ENCODE measurements around the gene SUCLG2. TPM values are rescaled to one million over a fixed set of nuclear protein-coding genes. Genes with fewer than 3 reads are reported as not detected.

SUCLG2 gene
- total and polyA plus RNA-seq, 2 of the 4 experiments (the other 2 are of a cell fraction), result 26.8 to 34.6 TPM

- intact Hi-C loops (cut with micrococcal nuclease), result loop anchor here (10.0 kb wide), 1 partner anchor 628 kb away; no protein-coding TSS in a partner anchor
- no peak overlapping the region for H3K4me3 ChIP-seq (ENCODE audit: insufficient read depth, low read depth, low read length)
- H3K9me3 ChIP-seq (ENCODE audit: control insufficient read depth, insufficient read depth, low read length), result no peaks in the 10 kb centered on the region
- no peak overlapping the region for H2AFZ ChIP-seq (replicated peaks; ENCODE audit: low read length, poor library complexity)
- no peak overlapping the region for H3K18ac ChIP-seq (ENCODE audit: low read depth, low read length)
- H3K4me2 ChIP-seq (ENCODE audit: low read depth, low read length), result no peak overlapping the region
- H3K79me1 ChIP-seq (ENCODE audit: low read depth in 1 of 2, low read length in 2 of 2), result no peaks in the 10 kb centered on the region; a peak in 1 of 4 replicates
- no peak overlapping the region for H3K56ac ChIP-seq (ENCODE audit: extremely low read depth, insufficient read depth, low read length)
- H2AK9ac ChIP-seq (replicated peaks; ENCODE audit: low read depth, low read length, poor library complexity), result no peak overlapping the region
- dilution Hi-C loops (cut with HindIII; ENCODE audit: low sequenced_read_pairs, unreplicated experiment), result no loop called here
- no peak overlapping the region for H2BK120ac ChIP-seq (ENCODE audit: low read depth, low read length)
- CTCF ChIA-PET, result no interaction called here
- H2BK20ac ChIP-seq (ENCODE audit: low read depth, low read length), result no peak overlapping the region
- H3K14ac ChIP-seq (replicated peaks; ENCODE audit: low read depth, low read length), result no peak overlapping the region
- TF ChIP-seq CTCF (conservative IDR thresholded peaks at IDR 0.05; ENCODE audit: low read depth, low read length) (no peak), RFX5 (IDR thresholded peaks at IDR 0.05; ENCODE audit: low read depth, low read length) (no peak), RAD21 (IDR thresholded peaks at IDR 0.05; ENCODE audit: low read length) (no peak), NFE2L2 (IDR thresholded peaks at IDR 0.05; ENCODE audit: low read depth, low read length) (no peak), MXI1 (IDR thresholded peaks at IDR 0.05; ENCODE audit: borderline replicate concordance, low read depth, low read length) (no peak), USF2 (IDR thresholded peaks at IDR 0.05; ENCODE audit: low read depth, low read length) (no peak), BHLHE40 (IDR thresholded peaks at IDR 0.05; ENCODE audit: low read depth, low read length) (no peak), ELK1 (IDR thresholded peaks at IDR 0.05; ENCODE audit: borderline replicate concordance, low read depth, low read length) (no peak), RCOR1 (IDR thresholded peaks at IDR 0.05; ENCODE audit: insufficient replicate concordance, low read length) (no peak), POLR2A (IDR thresholded peaks at IDR 0.05; ENCODE audit: low read depth, low read length) (no peak), MAZ (IDR thresholded peaks at IDR 0.05; ENCODE audit: borderline replicate concordance, low read depth, low read length) (no peak), SMC3 (IDR thresholded peaks at IDR 0.05; ENCODE audit: low read depth, low read length) (no peak), FOS (IDR thresholded peaks at IDR 0.05; ENCODE audit: low read depth, low read length) (no peak), CEBPB (IDR thresholded peaks at IDR 0.05; ENCODE audit: low read depth, low read length) (no peak)
- no peaks in the 10 kb centered on the region for H3K27me3 ChIP-seq (ENCODE audit: control insufficient read depth, insufficient read depth, low read length)
- POLR2A ChIA-PET (ENCODE audit: unreplicated experiment), result no interaction called here
- DNase-seq (peak; percentile 11), ATAC-seq (ENCODE audit: low read depth) (no peak)
- no peak overlapping the region for H2AK5ac ChIP-seq (ENCODE audit: low read depth, low read length)
- H3K4me1 ChIP-seq (ENCODE audit: control insufficient read depth, insufficient read depth, low read length), result peaks cover 4% of the 10 kb centered on the region; the same call in 1 of the 2 replicates
- no peak overlapping the region for H3K4ac ChIP-seq (ENCODE audit: low read depth, low read length)
- in situ Hi-C loops (cut with MboI; ENCODE audit: low sequenced_read_pairs), result loop anchor here (10.0 kb wide), 2 partner anchors 218 to 398 kb away; no protein-coding TSS in a partner anchor
- no peak overlapping the region for H3K27ac ChIP-seq (ENCODE audit: insufficient read depth, low read length)
- H3K36me3 ChIP-seq (ENCODE audit: control insufficient read depth, insufficient read depth, low read length), result no peaks in the 10 kb centered on the region
- no peak overlapping the region for H4K5ac ChIP-seq (ENCODE audit: low read depth, low read length)
- no peaks in the 10 kb centered on the region for H4K20me1 ChIP-seq (ENCODE audit: insufficient read depth, low read length)
- no peak overlapping the region for H3K9ac ChIP-seq (ENCODE audit: low read depth, low read length)
- H4K91ac ChIP-seq (ENCODE audit: insufficient read depth, low read depth, low read length), result no peak overlapping the region
- WGBS, 2 experiments (ENCODE audit: extremely low coverage in 2 of 2, insufficient read length in 1 of 2), result no CpG with 5 or more reads among the region's 5 CpGs
- no TSS peak for BruUV-seq (replicated peaks)
- H2BK15ac ChIP-seq (ENCODE audit: low read depth, low read length), result no peak overlapping the region
- no peak overlapping the region for H4K8ac ChIP-seq (ENCODE audit: low read depth in 2 of 2, low read length in 2 of 2)
- H2BK5ac ChIP-seq (ENCODE audit: low read depth, low read length, poor library complexity, severe bottlenecking), result no peak overlapping the region
- H3K23ac ChIP-seq (ENCODE audit: low read depth, low read length), result no peak overlapping the region
- H3K9me1 ChIP-seq (ENCODE audit: insufficient read depth, low read length), result no peaks in the 10 kb centered on the region; the same call in 1 of the 2 replicates
Measured at GRCh38 chr3:67386451-67386850, 268.0 kb downstream of the SUCLG2 start.

Data from IMR-90 (cell line).